ENCODE results near the gene LBX1.

LBX1 gene

GRCh38 chr10:101236376-101237080 lies 7.3 kb upstream of the LBX1 start:
- Mint-ChIP-seq H3K9me3 (no peaks in the 10 kb centered on the region), H3K4me1 (peaks cover 52% of the 10 kb centered on the region), H3K27ac (no peak overlapping the region), H3K27me3 (ENCODE audit: low read depth, poor library complexity) (peaks cover 99% of the 10 kb centered on the region), H3K4me3 (peak overlapping the region; percentile 69), H3K36me3 (ENCODE audit: low read depth) (no peaks in the 10 kb centered on the region)
- no peak for TF ChIP-seq CTCF (IDR thresholded peaks at IDR 0.05)
- DNase-seq: peak; percentile 53

GRCh38 chr10:101235766-101236165 lies 6.5 kb upstream of the LBX1 start:
- peaks cover 60% of the 10 kb centered on the region for H3K4me1 Mint-ChIP-seq
- no peak overlapping the region for H3K27ac Mint-ChIP-seq
- peaks cover 99% of the 10 kb centered on the region for H3K27me3 Mint-ChIP-seq (ENCODE audit: low read depth, poor library complexity)
- no peaks in the 10 kb centered on the region for H3K36me3 Mint-ChIP-seq (ENCODE audit: low read depth)
- H3K9me3 Mint-ChIP-seq: no peaks in the 10 kb centered on the region
- DNase-seq: no peak
- H3K4me3 Mint-ChIP-seq: peak overlapping the region; percentile 58
- TF ChIP-seq CTCF (IDR thresholded peaks at IDR 0.05): no peak

GRCh38 chr10:101234333-101234732 lies 5.1 kb upstream of the LBX1 start:
- no peak overlapping the region for H3K27ac Mint-ChIP-seq
- DNase-seq: no peak
- peaks cover 66% of the 10 kb centered on the region for H3K4me1 Mint-ChIP-seq
- H3K27me3 Mint-ChIP-seq (ENCODE audit: low read depth, poor library complexity): peaks cover 100% of the 10 kb centered on the region
- no peaks in the 10 kb centered on the region for H3K36me3 Mint-ChIP-seq (ENCODE audit: low read depth)
- no peak overlapping the region for H3K4me3 Mint-ChIP-seq
- H3K9me3 Mint-ChIP-seq: no peaks in the 10 kb centered on the region
- TF ChIP-seq CTCF (IDR thresholded peaks at IDR 0.05): no peak

- TF ChIP-seq CTCF (IDR thresholded peaks at IDR 0.05): no peak
- H3K27me3 Mint-ChIP-seq (ENCODE audit: low read depth, poor library complexity): peaks cover 100% of the 10 kb centered on the region
- H3K9me3 Mint-ChIP-seq: no peaks in the 10 kb centered on the region
- peaks cover 71% of the 10 kb centered on the region for H3K4me1 Mint-ChIP-seq
- no peak overlapping the region for H3K27ac Mint-ChIP-seq
- H3K36me3 Mint-ChIP-seq (ENCODE audit: low read depth): no peaks in the 10 kb centered on the region
- DNase-seq: no peak
- H3K4me3 Mint-ChIP-seq: no peak overlapping the region
These were observed 4.6 kb upstream of the LBX1 start for GRCh38 chr10:101233863-101234262.

GRCh38 chr10:101233443-101233842 lies 4.2 kb upstream of the LBX1 start:
- H3K36me3 Mint-ChIP-seq (ENCODE audit: low read depth): no peaks in the 10 kb centered on the region
- no peak overlapping the region for H3K4me3 Mint-ChIP-seq
- DNase-seq: no peak

More at GRCh38 chr10:101233443-101233842, 4.2 kb upstream of the LBX1 start:
- H3K27ac Mint-ChIP-seq: no peak overlapping the region
- H3K9me3 Mint-ChIP-seq: no peaks in the 10 kb centered on the region
- H3K27me3 Mint-ChIP-seq (ENCODE audit: low read depth, poor library complexity): peaks cover 99% of the 10 kb centered on the region
- H3K4me1 Mint-ChIP-seq: peaks cover 71% of the 10 kb centered on the region
- TF ChIP-seq CTCF (IDR thresholded peaks at IDR 0.05): no peak
